ENCODE results near the gene PDE8B. TPM values are rescaled to one million over a fixed set of nuclear protein-coding genes. Genes with fewer than 3 reads are reported as not detected.

The PDE8B gene
- total RNA-seq, 1 experiment from 2014 or later: 0.07 TPM

DNA sequence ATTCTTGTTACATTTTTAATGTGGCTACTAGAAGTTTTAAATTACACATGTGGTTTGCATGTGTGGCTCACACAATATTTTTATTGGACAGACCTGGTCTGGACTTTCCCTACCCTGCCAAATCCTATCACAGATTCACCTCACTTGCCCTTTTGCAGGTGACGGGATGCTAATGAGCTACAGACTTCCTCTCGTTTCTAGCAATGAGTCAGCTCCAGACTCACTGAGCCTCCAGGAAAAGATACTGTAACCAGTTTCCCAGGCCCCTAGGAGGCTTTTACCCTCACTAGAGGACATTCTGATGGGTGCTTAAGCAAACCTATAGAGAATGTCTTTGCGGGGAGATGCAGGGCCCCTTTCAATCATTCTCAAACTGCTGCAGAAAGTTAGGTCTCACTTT lies 146.3 kb downstream of the PDE8B start:
- no peak overlapping the region; a peak in 1 of 7 replicates for H3K27ac Mint-ChIP-seq
- Histone ChIP-seq H2AK5ac (ENCODE audit: insufficient read length, low read length) (no peak overlapping the region), H2BK120ac (ENCODE audit: low read depth, low read length, poor library complexity, severe bottlenecking) (no peak overlapping the region), H3K4me2 (ENCODE audit: insufficient read depth, insufficient read length, low read length) (no peak overlapping the region), H3K14ac (ENCODE audit: insufficient read depth, low read length) (no peak overlapping the region), H3K9ac (ENCODE audit: extremely low read depth, insufficient read length, low read length) (no peak overlapping the region), H3K23me2 (ENCODE audit: insufficient read length, low read depth, low read length, poor library complexity, severe bottlenecking) (no peaks in the 10 kb centered on the region), H2BK15ac (ENCODE audit: low read depth, low read length) (no peak overlapping the region), H3K4ac (ENCODE audit: low read depth, low read length) (no peak overlapping the region), H3K27me3 (ENCODE audit: insufficient read depth, low read length) (no peaks in the 10 kb centered on the region), H2BK5ac (ENCODE audit: insufficient read length, low read length) (no peak overlapping the region), H3K79me1 (ENCODE audit: insufficient read depth, low read depth, low read length, poor library complexity, severe bottlenecking) (no peaks in the 10 kb centered on the region), H3K9me3 (ENCODE audit: control insufficient read depth, low read depth, low read length) (no peaks in the 10 kb centered on the region), H4K20me1 (ENCODE audit: control insufficient read depth, insufficient read depth, insufficient read length) (no peaks in the 10 kb centered on the region), H4K8ac (replicated peaks; ENCODE audit: insufficient read length, low read depth, low read length) (no peak overlapping the region), H3K56ac (ENCODE audit: insufficient read length, low read depth, low read length) (no peak overlapping the region), H2BK20ac (ENCODE audit: low read depth, low read length, poor library complexity, severe bottlenecking) (no peak overlapping the region), H3T11ph (ENCODE audit: low read length) (no peak overlapping the region), H3K4me1 (ENCODE audit: insufficient read depth, low read length) (no peaks in the 10 kb centered on the region), H3K18ac (ENCODE audit: insufficient read length, low read depth, low read length) (no peak overlapping the region), H3K23ac (ENCODE audit: insufficient read length, low read depth, low read length) (no peak overlapping the region), H4K5ac (ENCODE audit: insufficient read length, low read depth, low read length) (no peak overlapping the region), H2BK12ac (ENCODE audit: insufficient read length, low read depth, low read length) (no peak overlapping the region), H3K79me2 (ENCODE audit: insufficient read depth, low read length) (no peaks in the 10 kb centered on the region), H3K27ac (ENCODE audit: insufficient read length, low read depth, low read length) (no peak overlapping the region), H2AFZ (ENCODE audit: low read length) (no peak overlapping the region), H4K91ac (ENCODE audit: insufficient read length, low read depth, low read length) (no peak overlapping the region)
- H3K9me3 Mint-ChIP-seq: no peaks in the 10 kb centered on the region
- no peaks in the 10 kb centered on the region; a peak in 1 of 4 replicates for H3K4me1 Mint-ChIP-seq
- TF ChIP-seq, protein P1, sequence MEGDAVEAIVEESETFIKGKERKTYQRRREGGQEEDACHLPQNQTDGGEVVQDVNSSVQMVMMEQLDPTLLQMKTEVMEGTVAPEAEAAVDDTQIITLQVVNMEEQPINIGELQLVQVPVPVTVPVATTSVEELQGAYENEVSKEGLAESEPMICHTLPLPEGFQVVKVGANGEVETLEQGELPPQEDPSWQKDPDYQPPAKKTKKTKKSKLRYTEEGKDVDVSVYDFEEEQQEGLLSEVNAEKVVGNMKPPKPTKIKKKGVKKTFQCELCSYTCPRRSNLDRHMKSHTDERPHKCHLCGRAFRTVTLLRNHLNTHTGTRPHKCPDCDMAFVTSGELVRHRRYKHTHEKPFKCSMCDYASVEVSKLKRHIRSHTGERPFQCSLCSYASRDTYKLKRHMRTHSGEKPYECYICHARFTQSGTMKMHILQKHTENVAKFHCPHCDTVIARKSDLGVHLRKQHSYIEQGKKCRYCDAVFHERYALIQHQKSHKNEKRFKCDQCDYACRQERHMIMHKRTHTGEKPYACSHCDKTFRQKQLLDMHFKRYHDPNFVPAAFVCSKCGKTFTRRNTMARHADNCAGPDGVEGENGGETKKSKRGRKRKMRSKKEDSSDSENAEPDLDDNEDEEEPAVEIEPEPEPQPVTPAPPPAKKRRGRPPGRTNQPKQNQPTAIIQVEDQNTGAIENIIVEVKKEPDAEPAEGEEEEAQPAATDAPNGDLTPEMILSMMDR (conservative IDR thresholded peaks at IDR 0.05): no peak
- no peaks in the 10 kb centered on the region for H3K36me3 Mint-ChIP-seq (ENCODE audit: insufficient read depth in 1 of 3, low read depth in 3 of 3)
- no CpG with 5 or more reads among the region's 3 CpGs for WGBS (ENCODE audit: extremely low coverage, insufficient read length, low lambda C conversion rate)
- no peak for DNase-seq
- no peak overlapping the region for H3K4me3 Mint-ChIP-seq
- no peaks in the 10 kb centered on the region for H3K27me3 Mint-ChIP-seq (ENCODE audit: low read depth)
